Loucy (cell line): ENCODE measurements around the gene STAC.

Experiments
- H2AFZ ChIP-seq: fragments of 200-600 bp; sonication (generic); 2 replicates; pipeline ENCODE4 v1.6.0; 2016; ENCODE audit warnings: antibody characterized with exemption, mild to moderate bottlenecking, low read length, moderate library complexity
- H3F3A ChIP-seq: fragments of 200-600 bp; 2 replicates; pipeline ENCODE4 v1.6.0; 2016; ENCODE audit warnings: antibody characterized with exemption, low read depth, mild to moderate bottlenecking
- H3K27me3 ChIP-seq: fragments of 200-600 bp; sonication (generic); 2 replicates; pipeline ENCODE4 v1.6.1; 2014; ENCODE audit warnings: low read length, mild to moderate bottlenecking; ENCODE audit not compliant: insufficient read depth, poor library complexity, severe bottlenecking
- H3K36me3 ChIP-seq: fragments of 200-600 bp; sonication (generic); 2 replicates; pipeline ENCODE4 v1.6.1; 2016; ENCODE audit warnings: low read length; ENCODE audit not compliant: insufficient read depth
- H3K4me1 ChIP-seq: fragments of 200-600 bp; sonication (generic); 2 replicates; pipeline ENCODE4 v1.5.1; 2014; ENCODE audit warnings: low read length, mild to moderate bottlenecking; ENCODE audit not compliant: insufficient read depth, poor library complexity, severe bottlenecking
- H3K4me2 ChIP-seq: fragments of 200-600 bp; sonication (generic); 2 replicates; pipeline ENCODE4 v1.6.0; 2014; ENCODE audit warnings: antibody characterized with exemption, low read length, low read depth, mild to moderate bottlenecking; ENCODE audit not compliant: poor library complexity, severe bottlenecking
- H3K4me3 ChIP-seq: fragments of 200-600 bp; sonication (generic); 2 replicates; pipeline ENCODE4 v1.5.1; 2014; ENCODE audit warnings: low read length, mild to moderate bottlenecking, mixed read lengths; ENCODE audit not compliant: poor library complexity, severe bottlenecking
- H3K79me2 ChIP-seq: fragments of 200-600 bp; sonication (generic); 2 replicates; pipeline ENCODE4 v1.6.1; 2014; ENCODE audit warnings: low read length; ENCODE audit not compliant: insufficient read depth
- H3K9ac ChIP-seq: fragments of 200-600 bp; sonication (generic); 2 replicates; pipeline ENCODE4 v1.6.0; 2014; ENCODE audit warnings: mild to moderate bottlenecking, low read depth, low read length, moderate library complexity; ENCODE audit not compliant: poor library complexity, severe bottlenecking
- H3K9me2 ChIP-seq: fragments of 200-600 bp; sonication (generic); replicated peaks from 2 replicates; pipeline ENCODE4 v1.6.1; 2016; ENCODE audit warnings: low read depth, low read length, mixed read lengths
- H3K9me3 ChIP-seq: fragments of 200-600 bp; sonication (generic); 2 replicates; pipeline ENCODE4 v1.6.1; 2014; ENCODE audit warnings: mild to moderate bottlenecking, antibody characterized with exemption, low read length, low read depth; ENCODE audit not compliant: insufficient read depth
- H4K20me1 ChIP-seq: fragments of 200-600 bp; sonication (generic); 2 replicates; pipeline ENCODE4 v1.6.0; 2014; ENCODE audit warnings: antibody characterized with exemption, low read length, mild to moderate bottlenecking; ENCODE audit not compliant: insufficient read depth, poor library complexity, severe bottlenecking
- EZH2phosphoT487 ChIP-seq: fragments of 200-600 bp; IDR thresholded peaks from 2 replicates; pipeline ENCODE4 v1.6.1; 2018; ENCODE audit warnings: antibody characterized with exemption, mild to moderate bottlenecking, moderate library complexity, borderline replicate concordance
- TF ChIP-seq, protein P1 (sequence below): fragments of 200-600 bp; sonication (generic); conservative IDR thresholded peaks from 2 replicates; pipeline ENCODE4 v1.5.1; 2014; ENCODE audit warnings: mild to moderate bottlenecking, antibody characterized with exemption, low read length

STAC gene

DNA sequence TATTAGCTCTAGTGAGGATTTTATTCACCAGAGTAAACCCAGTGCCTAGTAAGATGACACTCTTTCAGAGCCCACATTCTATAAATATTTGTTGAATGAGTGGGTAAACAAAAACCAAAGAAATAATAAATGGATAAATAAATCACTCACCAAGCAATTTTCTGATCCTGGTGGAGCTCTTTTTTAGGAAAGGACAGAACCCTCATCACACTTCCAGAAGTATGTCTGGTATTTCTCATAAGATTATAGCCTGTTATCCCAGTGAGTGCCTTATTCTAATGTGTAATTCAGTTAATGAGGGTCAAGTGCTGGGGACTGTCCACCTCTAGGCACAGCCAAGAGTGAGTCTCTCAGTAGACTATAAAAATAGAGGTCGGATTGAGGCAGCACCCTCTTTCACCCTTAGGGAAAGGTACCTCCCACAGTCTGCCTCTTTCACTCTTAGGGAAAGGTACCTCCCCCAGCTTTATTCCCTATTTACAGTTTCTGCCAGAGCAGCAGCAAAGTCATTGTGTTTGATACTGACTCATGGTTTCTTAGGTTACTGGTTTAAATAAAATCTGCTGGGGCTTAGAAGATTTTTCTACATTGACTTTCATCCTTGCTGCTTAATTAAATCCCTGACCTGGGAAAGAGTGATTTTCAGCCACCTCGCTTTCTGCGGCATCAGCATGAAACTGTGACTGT lies 145.0 kb downstream of the STAC start:
- no peaks in the 10 kb centered on the region for H3K27me3 ChIP-seq
- TF ChIP-seq, protein P1, sequence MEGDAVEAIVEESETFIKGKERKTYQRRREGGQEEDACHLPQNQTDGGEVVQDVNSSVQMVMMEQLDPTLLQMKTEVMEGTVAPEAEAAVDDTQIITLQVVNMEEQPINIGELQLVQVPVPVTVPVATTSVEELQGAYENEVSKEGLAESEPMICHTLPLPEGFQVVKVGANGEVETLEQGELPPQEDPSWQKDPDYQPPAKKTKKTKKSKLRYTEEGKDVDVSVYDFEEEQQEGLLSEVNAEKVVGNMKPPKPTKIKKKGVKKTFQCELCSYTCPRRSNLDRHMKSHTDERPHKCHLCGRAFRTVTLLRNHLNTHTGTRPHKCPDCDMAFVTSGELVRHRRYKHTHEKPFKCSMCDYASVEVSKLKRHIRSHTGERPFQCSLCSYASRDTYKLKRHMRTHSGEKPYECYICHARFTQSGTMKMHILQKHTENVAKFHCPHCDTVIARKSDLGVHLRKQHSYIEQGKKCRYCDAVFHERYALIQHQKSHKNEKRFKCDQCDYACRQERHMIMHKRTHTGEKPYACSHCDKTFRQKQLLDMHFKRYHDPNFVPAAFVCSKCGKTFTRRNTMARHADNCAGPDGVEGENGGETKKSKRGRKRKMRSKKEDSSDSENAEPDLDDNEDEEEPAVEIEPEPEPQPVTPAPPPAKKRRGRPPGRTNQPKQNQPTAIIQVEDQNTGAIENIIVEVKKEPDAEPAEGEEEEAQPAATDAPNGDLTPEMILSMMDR = no peak
- no peak for TF ChIP-seq EZH2phosphoT487
- H3K4me1 ChIP-seq = no peaks in the 10 kb centered on the region
- H3K9ac ChIP-seq = no peak overlapping the region
- no peaks in the 10 kb centered on the region for H3K79me2 ChIP-seq
- no peaks in the 10 kb centered on the region for H4K20me1 ChIP-seq
- peaks cover 7% of the 10 kb centered on the region; the same call in 1 of the 2 replicates for H3K36me3 ChIP-seq
- no peak overlapping the region for H2AFZ ChIP-seq
- H3F3A ChIP-seq = no peaks in the 10 kb centered on the region
- H3K4me2 ChIP-seq = no peak overlapping the region
- H3K9me3 ChIP-seq = no peaks in the 10 kb centered on the region
- no peak overlapping the region for H3K4me3 ChIP-seq
- no peaks in the 10 kb centered on the region for H3K9me2 ChIP-seq

DNA sequence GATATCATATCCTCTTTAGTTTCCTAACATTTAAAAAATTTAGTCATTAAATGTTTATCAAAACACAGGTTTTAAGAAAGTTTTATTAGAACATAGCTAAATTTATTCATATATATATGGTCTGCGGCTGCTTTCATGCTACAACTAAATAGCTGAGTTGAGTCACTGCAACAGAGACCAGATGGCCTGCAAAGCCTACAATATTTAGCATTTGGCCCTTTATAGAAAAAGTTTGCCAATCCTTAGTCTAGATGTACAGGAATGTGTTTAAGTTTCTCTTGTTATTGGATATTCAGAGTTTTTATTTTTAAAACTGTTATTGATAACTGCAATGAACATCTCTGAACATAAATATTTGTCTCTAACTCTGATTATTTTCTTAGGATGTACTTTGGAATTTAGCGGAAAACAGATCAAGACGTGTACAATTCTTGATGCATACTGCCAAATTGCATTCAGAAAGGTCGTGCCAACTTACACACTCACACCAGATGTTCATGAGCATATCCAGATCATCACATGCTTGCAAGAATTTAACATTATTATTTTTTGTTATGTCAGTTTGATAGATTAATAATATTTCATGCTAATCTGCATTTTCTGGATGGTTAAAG lies 157.9 kb downstream of the STAC start:
- Histone ChIP-seq H3K79me2 (no peaks in the 10 kb centered on the region), H3K27me3 (no peaks in the 10 kb centered on the region), H3K36me3 (no peaks in the 10 kb centered on the region), H3K4me3 (no peak overlapping the region), H3F3A (no peaks in the 10 kb centered on the region), H4K20me1 (no peaks in the 10 kb centered on the region), H3K9ac (no peak overlapping the region), H3K4me1 (no peaks in the 10 kb centered on the region), H3K9me3 (no peaks in the 10 kb centered on the region; the same call in 1 of the 2 replicates), H3K4me2 (no peak overlapping the region), H2AFZ (no peak overlapping the region), H3K9me2 (no peaks in the 10 kb centered on the region)
- no peak for TF ChIP-seq EZH2phosphoT487
- TF ChIP-seq, protein P1 = no peak

DNA sequence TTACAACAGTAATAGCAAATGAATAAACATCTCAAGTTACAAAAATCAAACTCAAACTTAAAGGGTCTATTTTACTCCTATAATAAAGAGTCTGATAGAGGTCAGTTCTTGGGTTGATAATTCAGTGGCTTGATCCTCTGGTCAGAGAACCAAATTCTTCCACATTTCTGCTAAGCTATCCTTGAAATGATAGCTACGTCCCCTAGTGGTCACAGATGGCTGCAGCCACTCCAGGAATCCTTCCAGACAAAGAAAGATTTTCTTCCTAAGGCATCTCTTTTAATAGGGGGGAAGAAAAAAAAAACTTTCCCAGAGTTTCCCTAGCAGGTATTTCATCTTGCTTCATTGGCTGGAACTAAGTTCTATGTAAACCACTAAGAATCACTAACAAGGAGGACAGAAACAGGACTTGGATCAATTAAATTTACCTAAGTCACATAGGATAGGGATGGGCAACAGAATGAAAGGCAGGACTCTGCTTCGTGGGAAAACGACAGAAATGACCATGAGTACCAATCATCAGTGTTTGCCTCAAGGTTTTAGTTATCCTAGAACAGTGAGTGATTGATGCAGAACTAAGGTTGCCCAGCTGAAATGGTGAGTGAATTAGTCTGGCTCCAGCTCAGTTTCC lies 160.7 kb downstream of the STAC start:
- no peaks in the 10 kb centered on the region for H3F3A ChIP-seq

More for the DNA sequence above, 160.7 kb downstream of the STAC start:
- H3K36me3 ChIP-seq = no peaks in the 10 kb centered on the region
- H3K9ac ChIP-seq = no peak overlapping the region
- H3K4me3 ChIP-seq = no peak overlapping the region
- no peak overlapping the region for H2AFZ ChIP-seq
- H3K9me3 ChIP-seq = no peaks in the 10 kb centered on the region
- TF ChIP-seq, protein P1 = peak; percentile 100
- no peak for TF ChIP-seq EZH2phosphoT487
- no peak overlapping the region for H3K4me2 ChIP-seq
- no peaks in the 10 kb centered on the region for H3K27me3 ChIP-seq
- peaks cover 8% of the 10 kb centered on the region for H3K4me1 ChIP-seq
- H3K9me2 ChIP-seq = no peaks in the 10 kb centered on the region
- H3K79me2 ChIP-seq = no peaks in the 10 kb centered on the region
- H4K20me1 ChIP-seq = no peaks in the 10 kb centered on the region
